NCI-H345 treated with DMSO at 0.1 percent for 48 hours (cell line): ENCODE results near the gene UBE3C.
"Not testable (repeated sequence)": the region's sequence is repeated elsewhere in the genome, so short reads cannot be mapped to it uniquely, and the experiment has no call there.

Source experiments
- DNase-seq: peaks from one replicate; lab custom pipeline; 2025; ENCODE audit not compliant: unreplicated experiment; lab: John Stamatoyannopoulos, UW

Gene UBE3C

GRCh38 chr7:157138424-157139110, at the start of gene UBE3C:
Gene UBE3C (plus strand): TSS chr7:157138926. CDS start chr7:157139273, 347 bp downstream.
- DNase-seq, result peak; percentile 84

DNA sequence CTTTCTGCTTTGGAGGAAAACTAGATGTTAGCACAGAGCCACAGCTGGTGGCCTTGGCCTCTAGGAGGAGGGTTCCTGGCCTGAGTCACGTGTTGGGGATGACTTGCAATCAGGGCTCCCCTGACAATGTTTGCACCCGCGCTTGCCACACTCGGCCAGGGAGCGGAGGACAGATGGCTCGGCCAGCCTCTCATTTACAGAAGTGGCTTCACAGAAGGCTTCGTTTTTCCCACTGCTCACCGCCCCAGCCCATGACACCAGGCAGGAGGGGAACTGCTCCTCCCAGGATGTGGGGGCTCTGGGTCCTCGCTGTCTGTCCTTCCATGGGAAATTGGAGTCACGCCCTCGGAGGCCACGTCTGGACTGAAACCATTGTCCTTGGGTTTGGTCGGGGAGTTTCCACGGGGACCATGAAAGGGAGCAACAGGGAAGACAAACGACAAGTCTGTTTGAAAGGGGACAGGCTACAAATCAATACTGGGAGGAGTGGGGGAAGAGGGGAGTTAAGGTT, 49.6 kb upstream of the UBE3C start:
- DNase-seq, result no peak

GRCh38 chr7:157090485-157091165, 48.1 kb upstream of the UBE3C start:
- no peak for DNase-seq

GRCh38 chr7:157096286-157097055, 42.3 kb upstream of the UBE3C start:
- DNase-seq, result no peak

- DNase-seq, result no peak
Measured at GRCh38 chr7:157097056-157097329, 41.7 kb upstream of the UBE3C start.

DNA sequence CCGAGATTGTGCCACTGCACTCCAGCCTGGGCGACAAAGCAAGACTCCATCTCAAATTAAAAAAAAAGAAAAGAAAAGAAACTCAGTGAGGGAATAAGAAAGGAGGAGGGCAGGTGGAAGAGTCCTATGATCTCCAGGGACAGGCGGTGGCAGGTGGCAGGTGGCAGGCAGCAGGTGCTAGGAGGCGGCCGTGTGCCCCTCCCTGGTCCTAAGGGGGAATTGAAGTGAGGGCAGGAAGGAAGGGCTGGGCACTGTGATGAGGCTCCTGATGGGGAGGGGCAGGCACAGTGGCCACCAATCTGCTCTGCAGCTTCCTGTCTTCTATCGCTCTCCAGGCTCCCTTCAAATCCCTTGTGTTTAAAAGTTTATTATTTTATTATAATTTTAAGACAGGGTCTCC, 41.2 kb upstream of the UBE3C start:
- peak; percentile 14 for DNase-seq

DNA sequence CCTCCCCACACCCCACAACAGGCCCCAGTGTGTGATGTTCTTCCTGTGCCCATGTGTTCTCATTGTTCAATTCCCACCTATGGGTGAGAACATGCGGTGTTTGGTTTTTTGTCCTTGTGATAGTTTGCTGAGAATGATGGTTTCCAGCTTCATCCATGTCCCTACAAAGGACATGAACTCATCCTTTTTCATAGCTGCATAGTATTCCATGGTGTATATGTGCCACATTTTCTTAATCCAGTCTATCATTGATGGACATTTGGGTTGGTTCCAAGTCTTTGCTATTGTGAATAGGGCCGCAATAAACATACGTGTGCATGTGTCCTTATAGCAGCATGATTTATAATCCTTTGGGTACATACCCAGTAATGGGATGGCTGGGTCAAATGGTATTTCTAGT, 38.7 kb upstream of the UBE3C start:
- not testable (repeated sequence) for DNase-seq

DNA sequence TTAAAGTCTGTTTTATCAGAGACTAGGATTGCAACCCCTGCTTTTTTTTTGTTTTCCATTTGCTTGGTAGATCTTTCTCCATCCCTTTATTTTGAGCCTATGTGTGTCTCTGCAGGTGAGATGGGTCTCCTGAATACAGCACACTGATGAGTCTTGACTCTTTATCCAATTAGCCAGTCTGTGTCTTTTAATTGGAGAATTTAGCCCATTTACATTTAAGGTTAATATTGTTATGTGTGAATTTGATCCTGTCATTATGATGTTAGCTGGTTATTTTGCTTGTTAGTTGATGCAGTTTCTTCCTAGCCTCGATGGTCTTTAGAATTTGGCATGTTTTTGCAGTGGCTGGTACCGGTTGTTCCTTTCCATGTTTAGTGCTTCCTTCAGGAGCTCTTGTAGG, 35.1 kb upstream of the UBE3C start:
- not testable (repeated sequence) for DNase-seq

DNA sequence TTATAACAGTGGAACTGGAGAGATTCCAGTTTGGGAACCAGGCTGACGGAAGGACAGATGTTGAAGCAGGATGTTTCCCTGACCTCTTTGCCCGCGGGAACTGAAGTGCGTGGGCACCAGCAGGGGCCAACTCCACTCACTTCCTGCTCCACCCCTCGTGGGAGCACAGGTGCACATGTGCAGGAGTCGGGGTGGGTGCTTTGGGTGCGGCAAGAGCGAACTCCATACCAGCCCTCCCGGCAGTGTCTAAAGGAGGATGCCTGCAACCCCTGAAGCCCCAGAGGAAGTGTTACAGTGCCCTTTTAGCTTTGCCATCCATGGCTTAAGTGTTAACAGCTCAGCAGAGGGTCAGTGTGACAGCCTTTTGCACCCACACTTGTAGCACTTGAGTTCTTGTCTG, 27.4 kb upstream of the UBE3C start:
- DNase-seq, result no peak

- DNase-seq, result no peak
Measured at GRCh38 chr7:157112706-157113105, 26.0 kb upstream of the UBE3C start.

- DNase-seq, result no peak
Measured at GRCh38 chr7:157113607-157114006, 25.1 kb upstream of the UBE3C start.

DNA sequence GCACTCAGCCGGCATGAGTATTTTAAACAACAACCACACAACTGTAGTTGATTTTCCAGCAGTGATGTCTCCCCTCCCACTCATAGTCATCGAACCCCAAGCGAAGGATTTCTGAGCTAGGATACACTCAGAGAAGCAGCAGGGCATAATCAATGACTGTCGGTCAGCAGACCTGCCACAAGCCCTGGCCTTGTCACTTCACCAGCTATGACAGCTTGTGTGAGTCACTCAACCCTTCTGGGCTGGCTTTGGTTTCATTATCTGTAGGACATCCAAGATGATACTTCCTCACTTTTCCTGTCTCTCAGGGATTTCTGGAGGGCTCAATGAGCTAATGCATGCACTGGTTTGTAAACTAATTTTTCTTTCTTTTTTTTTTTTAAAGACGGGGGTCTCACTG, 22.0 kb upstream of the UBE3C start:
- DNase-seq, result no peak

GRCh38 chr7:157117796-157118195, 20.9 kb upstream of the UBE3C start:
- DNase-seq, result no peak

GRCh38 chr7:157120181-157120580, 18.5 kb upstream of the UBE3C start:
- DNase-seq, result no peak

GRCh38 chr7:157121184-157121715, 17.5 kb upstream of the UBE3C start:
- no peak for DNase-seq

DNA sequence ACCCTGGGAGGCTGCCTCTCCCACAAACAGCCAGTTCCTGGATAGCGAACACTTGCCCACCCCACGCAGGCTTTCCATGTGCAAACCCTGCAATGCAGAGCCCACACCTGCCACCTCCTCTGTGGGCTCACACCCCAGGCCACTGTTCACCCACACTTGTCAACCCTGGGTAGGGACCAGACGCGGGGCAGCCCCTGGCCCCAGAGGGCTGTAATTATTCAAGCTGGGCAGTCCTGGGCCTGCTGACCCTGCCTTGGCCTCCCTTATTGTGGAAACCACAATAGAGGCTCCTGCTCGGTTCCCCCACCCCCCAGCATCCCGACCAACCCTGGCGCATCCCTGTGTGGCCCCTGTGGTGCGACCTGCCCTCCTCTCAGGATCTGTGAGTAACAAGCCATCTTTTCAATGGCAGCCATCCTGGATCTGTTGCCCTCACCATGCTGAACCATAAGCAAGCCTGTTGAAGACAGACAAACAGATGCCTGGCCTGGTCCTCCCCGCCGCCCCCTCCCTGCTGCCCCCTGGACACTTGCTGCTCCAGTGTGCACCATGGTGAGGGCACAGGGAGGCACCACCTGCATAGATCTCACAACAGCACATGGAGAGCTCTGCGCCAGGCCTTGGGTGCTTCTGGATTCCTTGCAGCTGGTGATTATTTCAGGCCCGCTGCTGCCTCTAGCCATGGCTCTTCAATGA, 15.8 kb upstream of the UBE3C start:
- DNase-seq, result no peak

GRCh38 chr7:157124690-157125089, 14.0 kb upstream of the UBE3C start:
- no peak for DNase-seq

DNA sequence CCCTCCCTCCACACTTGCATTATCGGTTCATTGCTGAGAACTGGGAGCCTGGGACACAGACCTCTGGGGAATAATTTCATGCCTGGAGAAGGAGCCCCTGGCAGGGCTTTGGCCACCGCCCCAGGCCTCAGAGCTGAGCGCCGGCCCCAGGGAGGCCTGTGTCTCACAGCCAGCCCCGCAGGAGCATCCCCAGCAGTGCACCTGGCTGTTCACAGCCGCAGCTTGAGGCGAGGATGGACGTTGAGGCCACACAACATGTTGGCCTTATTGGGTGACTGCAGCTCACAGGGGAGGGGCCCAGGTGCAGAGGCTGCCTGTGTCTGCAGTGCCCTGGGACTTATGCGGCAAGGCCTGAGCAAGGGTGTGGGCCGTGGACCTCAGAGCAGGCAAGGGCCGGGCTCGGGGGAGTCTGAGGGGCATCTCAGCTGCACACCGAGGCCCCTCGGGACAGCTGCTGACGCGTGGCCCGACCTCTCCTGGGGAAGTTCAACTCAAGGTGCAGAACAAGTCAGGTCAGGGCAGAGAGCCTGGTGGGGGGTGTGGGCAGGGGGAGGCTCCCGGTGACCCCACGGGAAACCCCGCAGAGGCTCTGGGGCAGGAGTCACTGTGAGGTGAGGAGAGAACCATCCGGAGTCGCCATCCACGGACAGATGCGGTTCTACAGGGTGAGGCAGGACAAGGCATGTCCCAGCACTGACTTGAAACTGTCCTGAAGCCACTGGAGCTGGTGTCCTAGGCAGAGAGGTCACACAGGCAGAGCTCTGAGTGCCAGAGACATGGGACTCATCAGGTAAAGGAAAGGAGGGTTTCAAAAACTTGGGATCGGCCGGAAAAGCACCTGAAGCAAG, 13.1 kb upstream of the UBE3C start:
- no peak for DNase-seq

DNA sequence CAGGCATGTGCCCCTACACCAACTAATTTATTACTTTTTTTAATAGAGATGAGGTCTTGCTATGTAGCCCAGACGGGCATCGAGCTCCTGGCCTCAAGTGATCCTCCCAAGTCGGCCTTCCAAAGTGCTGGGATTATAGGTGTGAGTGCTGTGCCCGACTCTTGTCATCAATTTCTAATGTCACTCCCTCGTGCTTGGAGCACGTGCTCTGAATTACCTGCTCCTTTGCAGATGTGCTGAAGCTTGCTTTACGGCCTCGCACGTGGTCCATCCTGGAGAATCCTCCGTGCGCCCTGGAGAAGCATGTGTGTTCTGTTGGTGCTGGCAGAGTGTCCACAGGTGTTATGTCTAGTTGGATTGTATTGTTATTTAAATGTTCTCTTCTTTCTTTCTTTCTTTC, 11.8 kb upstream of the UBE3C start:
- DNase-seq, result no peak

GRCh38 chr7:157129200-157129599, 9.5 kb upstream of the UBE3C start:
- DNase-seq, result no peak
